ENCODE results near the gene PIK3C2G.

DNA sequence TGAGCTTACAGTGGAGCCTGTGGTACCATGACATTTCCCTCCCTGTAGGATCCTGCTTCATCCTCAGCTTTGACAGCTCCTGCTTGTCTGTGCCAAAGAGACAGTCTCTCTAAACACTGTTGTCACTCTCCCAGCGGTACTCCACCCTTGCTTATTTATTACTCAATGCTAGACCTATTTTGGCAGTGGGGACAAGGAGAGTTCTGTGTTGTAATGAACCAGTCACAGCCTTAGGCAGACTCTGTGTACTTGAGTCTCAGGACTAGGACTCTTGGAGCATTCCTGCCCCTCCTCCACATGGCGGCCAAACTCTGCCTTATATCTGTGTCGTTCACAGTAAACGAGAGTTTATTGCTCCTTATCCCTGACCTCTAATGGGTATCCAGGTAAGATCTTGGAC lies 70.9 kb downstream of the PIK3C2G start:
- TF ChIP-seq POLR2AphosphoS5 (IDR thresholded peaks at IDR 0.05; ENCODE audit: low read depth, low read length), result no peak
- TF ChIP-seq TAF1 (IDR thresholded peaks at IDR 0.05; ENCODE audit: borderline replicate concordance, insufficient read depth, low read length), result no peak
- TF ChIP-seq, protein P1, sequence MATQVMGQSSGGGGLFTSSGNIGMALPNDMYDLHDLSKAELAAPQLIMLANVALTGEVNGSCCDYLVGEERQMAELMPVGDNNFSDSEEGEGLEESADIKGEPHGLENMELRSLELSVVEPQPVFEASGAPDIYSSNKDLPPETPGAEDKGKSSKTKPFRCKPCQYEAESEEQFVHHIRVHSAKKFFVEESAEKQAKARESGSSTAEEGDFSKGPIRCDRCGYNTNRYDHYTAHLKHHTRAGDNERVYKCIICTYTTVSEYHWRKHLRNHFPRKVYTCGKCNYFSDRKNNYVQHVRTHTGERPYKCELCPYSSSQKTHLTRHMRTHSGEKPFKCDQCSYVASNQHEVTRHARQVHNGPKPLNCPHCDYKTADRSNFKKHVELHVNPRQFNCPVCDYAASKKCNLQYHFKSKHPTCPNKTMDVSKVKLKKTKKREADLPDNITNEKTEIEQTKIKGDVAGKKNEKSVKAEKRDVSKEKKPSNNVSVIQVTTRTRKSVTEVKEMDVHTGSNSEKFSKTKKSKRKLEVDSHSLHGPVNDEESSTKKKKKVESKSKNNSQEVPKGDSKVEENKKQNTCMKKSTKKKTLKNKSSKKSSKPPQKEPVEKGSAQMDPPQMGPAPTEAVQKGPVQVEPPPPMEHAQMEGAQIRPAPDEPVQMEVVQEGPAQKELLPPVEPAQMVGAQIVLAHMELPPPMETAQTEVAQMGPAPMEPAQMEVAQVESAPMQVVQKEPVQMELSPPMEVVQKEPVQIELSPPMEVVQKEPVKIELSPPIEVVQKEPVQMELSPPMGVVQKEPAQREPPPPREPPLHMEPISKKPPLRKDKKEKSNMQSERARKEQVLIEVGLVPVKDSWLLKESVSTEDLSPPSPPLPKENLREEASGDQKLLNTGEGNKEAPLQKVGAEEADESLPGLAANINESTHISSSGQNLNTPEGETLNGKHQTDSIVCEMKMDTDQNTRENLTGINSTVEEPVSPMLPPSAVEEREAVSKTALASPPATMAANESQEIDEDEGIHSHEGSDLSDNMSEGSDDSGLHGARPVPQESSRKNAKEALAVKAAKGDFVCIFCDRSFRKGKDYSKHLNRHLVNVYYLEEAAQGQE (IDR thresholded peaks at IDR 0.05; ENCODE audit: insufficient read depth in 1 of 2, low read depth in 2 of 2, low read length in 2 of 2), result no peak
- TF ChIP-seq SIN3A (IDR thresholded peaks at IDR 0.05; ENCODE audit: borderline replicate concordance, insufficient read depth, low read length), result no peak
- no peak for TF ChIP-seq FOXP2 (optimal IDR thresholded peaks at IDR 0.05; ENCODE audit: borderline replicate concordance, extremely low read depth, extremely low read length, insufficient read depth)

All from PFSK-1 (cell line).